NCI-H1436 treated with DMSO at 0.1 percent for 48 hours (cell line): Measurements from ENCODE around the gene TSPYL6.

Source experiments
- DNase-seq: peaks from one replicate; lab custom pipeline; 2025; lab: John Stamatoyannopoulos, UW

The TSPYL6 gene

GRCh38 chr2:54255230-54256090 lies 569 bp downstream of the TSPYL6 start:
- DNase-seq, result no peak

- no peak for DNase-seq
Observed at GRCh38 chr2:54254180-54254579, 1.8 kb downstream of the TSPYL6 start.

GRCh38 chr2:54249629-54250028 lies 6.4 kb downstream of the TSPYL6 start:
- DNase-seq, result no peak

GRCh38 chr2:54247115-54247514 lies 8.9 kb downstream of the TSPYL6 start:
- DNase-seq, result no peak

- no peak for DNase-seq
Observed at GRCh38 chr2:54240515-54241469, 15.2 kb downstream of the TSPYL6 start.

- no peak for DNase-seq
Observed at GRCh38 chr2:54239427-54239826, 16.6 kb downstream of the TSPYL6 start.

GRCh38 chr2:54237428-54237827 lies 18.6 kb downstream of the TSPYL6 start:
- no peak for DNase-seq

GRCh38 chr2:54233832-54234649 lies 22.0 kb downstream of the TSPYL6 start:
- DNase-seq, result no peak

- DNase-seq, result no peak
Observed at GRCh38 chr2:54228945-54229344, 27.1 kb downstream of the TSPYL6 start.

GRCh38 chr2:54227798-54228197 lies 28.2 kb downstream of the TSPYL6 start:
- no peak for DNase-seq

GRCh38 chr2:54226260-54226659 lies 29.8 kb downstream of the TSPYL6 start:
- no peak for DNase-seq

GRCh38 chr2:54224997-54225396 lies 31.0 kb downstream of the TSPYL6 start:
- DNase-seq, result no peak

- no peak for DNase-seq
Observed at GRCh38 chr2:54213082-54213481, 42.9 kb downstream of the TSPYL6 start.

GRCh38 chr2:54212456-54212855 lies 43.6 kb downstream of the TSPYL6 start:
- DNase-seq, result no peak

GRCh38 chr2:54209379-54209778 lies 46.6 kb downstream of the TSPYL6 start:
- no peak for DNase-seq

- DNase-seq, result no peak
Observed at GRCh38 chr2:54208364-54209240, 47.4 kb downstream of the TSPYL6 start.

GRCh38 chr2:54207666-54208195 lies 48.3 kb downstream of the TSPYL6 start:
- DNase-seq, result no peak

GRCh38 chr2:54206596-54206995 lies 49.4 kb downstream of the TSPYL6 start:
- no peak for DNase-seq

- no peak for DNase-seq
Observed at GRCh38 chr2:54204476-54204875, 51.6 kb downstream of the TSPYL6 start.
